ENCODE measurements around the gene RSAD2.

RSAD2 gene

DNA sequence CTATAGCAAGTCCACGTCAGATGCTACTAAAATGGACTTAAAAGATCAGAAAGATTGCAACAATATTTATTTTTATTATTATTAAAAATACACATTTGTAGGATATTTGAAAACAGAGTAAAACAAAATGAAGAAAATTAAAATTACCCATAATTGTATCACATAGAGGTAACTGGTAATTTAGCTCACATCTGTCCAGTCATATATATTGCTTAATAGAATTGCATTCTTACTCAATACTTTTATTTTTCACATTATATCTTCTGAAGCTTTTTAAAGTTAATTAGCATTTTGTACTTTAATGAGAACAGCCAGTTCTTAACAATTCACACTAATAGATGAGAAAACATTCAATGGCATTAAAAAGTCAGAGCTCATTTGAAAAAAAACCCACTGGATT lies 28.1 kb downstream of the RSAD2 start:
- no peak overlapping the region for H2AFZ ChIP-seq (ENCODE audit: low read depth, low read length, severe bottlenecking)
- no peak for TF ChIP-seq EZH2phosphoT487 (conservative IDR thresholded peaks at IDR 0.05; ENCODE audit: low read length)
- TF ChIP-seq, protein P1, sequence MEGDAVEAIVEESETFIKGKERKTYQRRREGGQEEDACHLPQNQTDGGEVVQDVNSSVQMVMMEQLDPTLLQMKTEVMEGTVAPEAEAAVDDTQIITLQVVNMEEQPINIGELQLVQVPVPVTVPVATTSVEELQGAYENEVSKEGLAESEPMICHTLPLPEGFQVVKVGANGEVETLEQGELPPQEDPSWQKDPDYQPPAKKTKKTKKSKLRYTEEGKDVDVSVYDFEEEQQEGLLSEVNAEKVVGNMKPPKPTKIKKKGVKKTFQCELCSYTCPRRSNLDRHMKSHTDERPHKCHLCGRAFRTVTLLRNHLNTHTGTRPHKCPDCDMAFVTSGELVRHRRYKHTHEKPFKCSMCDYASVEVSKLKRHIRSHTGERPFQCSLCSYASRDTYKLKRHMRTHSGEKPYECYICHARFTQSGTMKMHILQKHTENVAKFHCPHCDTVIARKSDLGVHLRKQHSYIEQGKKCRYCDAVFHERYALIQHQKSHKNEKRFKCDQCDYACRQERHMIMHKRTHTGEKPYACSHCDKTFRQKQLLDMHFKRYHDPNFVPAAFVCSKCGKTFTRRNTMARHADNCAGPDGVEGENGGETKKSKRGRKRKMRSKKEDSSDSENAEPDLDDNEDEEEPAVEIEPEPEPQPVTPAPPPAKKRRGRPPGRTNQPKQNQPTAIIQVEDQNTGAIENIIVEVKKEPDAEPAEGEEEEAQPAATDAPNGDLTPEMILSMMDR (IDR thresholded peaks at IDR 0.05; ENCODE audit: insufficient read depth, low read length, poor library complexity, severe bottlenecking): no peak

DNA sequence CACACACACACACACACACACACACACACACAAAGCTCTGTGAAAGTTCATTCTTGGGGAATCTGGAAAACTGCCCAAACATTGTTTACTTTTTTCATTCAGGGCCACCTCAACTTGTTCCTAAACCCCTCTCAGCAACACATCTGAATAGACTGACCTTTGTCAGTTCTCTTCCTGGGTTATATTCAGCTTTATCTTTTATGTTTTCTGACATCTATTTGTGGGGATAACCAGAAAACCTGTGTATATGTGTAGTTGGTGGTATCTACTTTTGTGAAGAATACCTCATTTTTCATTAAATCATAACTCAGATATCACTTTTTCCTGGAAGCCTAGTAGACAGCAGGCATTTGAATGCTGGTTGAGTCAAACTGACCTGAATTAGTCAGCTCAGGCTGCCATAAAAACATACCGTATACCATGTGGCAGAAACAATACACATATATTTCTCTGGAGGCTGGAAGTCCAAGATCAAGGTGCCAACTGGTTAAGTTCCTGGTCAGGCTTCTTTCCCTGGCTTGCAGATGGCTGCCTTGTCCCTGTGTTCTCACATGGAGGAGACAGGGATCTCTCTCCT lies 28.7 kb downstream of the RSAD2 start:
- Histone ChIP-seq H3K9me3 (ENCODE audit: insufficient read depth, low read length) (no peaks in the 10 kb centered on the region), H3K9ac (ENCODE audit: low read length) (no peak overlapping the region), H4K20me1 (ENCODE audit: low read depth, low read length) (no peaks in the 10 kb centered on the region), H3K36me3 (ENCODE audit: low read length) (no peaks in the 10 kb centered on the region), H3K27ac (ENCODE audit: low read depth, low read length) (no peak overlapping the region), H3K27me3 (ENCODE audit: low read length) (no peaks in the 10 kb centered on the region), H3K9me2 (replicated peaks; ENCODE audit: insufficient read depth, low read length) (no peaks in the 10 kb centered on the region), H3K79me2 (ENCODE audit: insufficient read depth, low read length) (no peaks in the 10 kb centered on the region), H2AFZ (ENCODE audit: low read depth, low read length, severe bottlenecking) (no peak overlapping the region), H3K4me2 (ENCODE audit: low read depth, low read length, poor library complexity, severe bottlenecking) (no peak overlapping the region), H3K4me3 (ENCODE audit: insufficient read depth, low read length, poor library complexity, severe bottlenecking) (no peak overlapping the region), H3F3A (ENCODE audit: insufficient read depth) (0 out of 2 replicates have a peak, but pooled peaks cover 5% of the 10 kb centered on the region)
- no peak for TF ChIP-seq EZH2phosphoT487 (conservative IDR thresholded peaks at IDR 0.05; ENCODE audit: low read length)
- TF ChIP-seq, protein P1 (IDR thresholded peaks at IDR 0.05; ENCODE audit: insufficient read depth, low read length, poor library complexity, severe bottlenecking): no peak

More for the DNA sequence above, 28.1 kb downstream of the RSAD2 start:
- Histone ChIP-seq H3F3A (ENCODE audit: insufficient read depth) (0 out of 2 replicates have a peak, but pooled peaks cover 5% of the 10 kb centered on the region), H3K36me3 (ENCODE audit: low read length) (no peaks in the 10 kb centered on the region), H3K9me2 (replicated peaks; ENCODE audit: insufficient read depth, low read length) (no peaks in the 10 kb centered on the region), H4K20me1 (ENCODE audit: low read depth, low read length) (no peaks in the 10 kb centered on the region), H3K4me2 (ENCODE audit: low read depth, low read length, poor library complexity, severe bottlenecking) (no peak overlapping the region), H3K4me3 (ENCODE audit: insufficient read depth, low read length, poor library complexity, severe bottlenecking) (no peak overlapping the region), H3K27me3 (ENCODE audit: low read length) (no peaks in the 10 kb centered on the region), H3K79me2 (ENCODE audit: insufficient read depth, low read length) (no peaks in the 10 kb centered on the region), H3K9ac (ENCODE audit: low read length) (no peak overlapping the region), H3K9me3 (ENCODE audit: insufficient read depth, low read length) (no peaks in the 10 kb centered on the region), H3K27ac (ENCODE audit: low read depth, low read length) (no peak overlapping the region)

DNA sequence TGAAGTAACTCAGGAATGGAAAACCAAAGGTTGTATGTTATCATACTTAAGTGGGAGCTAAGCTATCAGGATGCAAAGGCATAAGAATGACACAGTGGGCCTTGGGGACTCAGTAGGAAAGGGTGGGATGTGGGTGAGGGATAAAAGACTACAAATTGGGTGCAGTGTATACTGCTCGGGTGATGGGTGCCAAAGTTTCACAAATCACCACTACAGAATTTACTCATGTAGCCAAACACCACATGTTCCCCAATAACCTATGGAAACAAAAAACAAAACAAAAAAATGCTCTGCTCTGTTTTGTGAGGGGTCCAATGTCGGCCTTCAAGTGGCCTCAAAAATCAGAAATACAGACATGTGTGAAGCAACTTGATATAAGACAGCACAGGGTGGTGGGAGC lies 30.7 kb downstream of the RSAD2 start:
- H3K4me3 ChIP-seq (ENCODE audit: insufficient read depth, low read length, poor library complexity, severe bottlenecking): no peak overlapping the region
- no peak overlapping the region for H2AFZ ChIP-seq (ENCODE audit: low read depth, low read length, severe bottlenecking)
- no peaks in the 10 kb centered on the region for H3K9me2 ChIP-seq (replicated peaks; ENCODE audit: insufficient read depth, low read length)
- no peaks in the 10 kb centered on the region for H3K9me3 ChIP-seq (ENCODE audit: insufficient read depth, low read length)
- no peaks in the 10 kb centered on the region for H3K36me3 ChIP-seq (ENCODE audit: low read length)
- H3K9ac ChIP-seq (ENCODE audit: low read length): no peak overlapping the region
- H4K20me1 ChIP-seq (ENCODE audit: low read depth, low read length): no peaks in the 10 kb centered on the region
- no peaks in the 10 kb centered on the region for H3K79me2 ChIP-seq (ENCODE audit: insufficient read depth, low read length)
- H3F3A ChIP-seq (ENCODE audit: insufficient read depth): 0 out of 2 replicates have a peak, but pooled peaks cover 5% of the 10 kb centered on the region
- H3K27ac ChIP-seq (ENCODE audit: low read depth, low read length): no peak overlapping the region
- no peak overlapping the region for H3K4me2 ChIP-seq (ENCODE audit: low read depth, low read length, poor library complexity, severe bottlenecking)
- H3K27me3 ChIP-seq (ENCODE audit: low read length): no peaks in the 10 kb centered on the region
- TF ChIP-seq, protein P1 (IDR thresholded peaks at IDR 0.05; ENCODE audit: insufficient read depth, low read length, poor library complexity, severe bottlenecking): no peak
- TF ChIP-seq EZH2phosphoT487 (conservative IDR thresholded peaks at IDR 0.05; ENCODE audit: low read length): no peak
